ENCODE data around the gene KMT2C. TPM values are rescaled to one million over a fixed set of nuclear protein-coding genes. Genes with fewer than 3 reads are reported as not detected.
"Not testable (repeated sequence)": the region's sequence is repeated elsewhere in the genome, so short reads cannot be mapped to it uniquely, and the experiment has no call there.

Gene KMT2C
- total RNA-seq, 1 donor from 2014 or later, result 101 TPM

- H3K4me3 ChIP-seq, result no peak overlapping the region
- H3K4me1 ChIP-seq, result no peaks in the 10 kb centered on the region
- H3K27me3 ChIP-seq (ENCODE audit: low read depth), result no peaks in the 10 kb centered on the region
- TF ChIP-seq CTCF (IDR thresholded peaks at IDR 0.05), result no peak
- H3K9me3 ChIP-seq, result no peaks in the 10 kb centered on the region
- no peak overlapping the region for H3K27ac ChIP-seq
- H3K36me3 ChIP-seq, result no peaks in the 10 kb centered on the region
- ATAC-seq (no peak), DNase-seq (no peak)
- intact Hi-C loops (cut with DNase I), result no loop called here
These were observed 7.8 kb upstream of the KMT2C start for GRCh38 chr7:152443586-152443985.

- H3K27ac ChIP-seq, result no peak overlapping the region
- peaks cover 1% of the 10 kb centered on the region for H3K4me1 ChIP-seq
- no peak overlapping the region for H3K4me3 ChIP-seq
- no peaks in the 10 kb centered on the region for H3K36me3 ChIP-seq
- H3K9me3 ChIP-seq, result no peaks in the 10 kb centered on the region
- TF ChIP-seq CTCF (IDR thresholded peaks at IDR 0.05), result no peak
- intact Hi-C loops (cut with DNase I), result no loop called here
- no peak for ATAC-seq
- no peaks in the 10 kb centered on the region for H3K27me3 ChIP-seq (ENCODE audit: low read depth)
- no peak for DNase-seq
These were observed 6.6 kb upstream of the KMT2C start for GRCh38 chr7:152442330-152442835.

- DNase-seq; H3K4me3 ChIP-seq; intact Hi-C loops (cut with DNase I); H3K36me3 ChIP-seq; H3K9me3 ChIP-seq; H3K4me1 ChIP-seq; H3K27me3 ChIP-seq (ENCODE audit: low read depth); ATAC-seq; H3K27ac ChIP-seq: not testable (repeated sequence)
These were observed 6.0 kb upstream of the KMT2C start for GRCh38 chr7:152441810-152442209.

GRCh38 chr7:152441168-152441567 is 5.4 kb upstream of the KMT2C start:
- intact Hi-C loops (cut with DNase I); ATAC-seq; H3K9me3 ChIP-seq; DNase-seq; H3K36me3 ChIP-seq; H3K27ac ChIP-seq; H3K27me3 ChIP-seq (ENCODE audit: low read depth); H3K4me3 ChIP-seq; H3K4me1 ChIP-seq: not testable (repeated sequence)

- DNase-seq; H3K9me3 ChIP-seq; H3K27ac ChIP-seq; H3K27me3 ChIP-seq (ENCODE audit: low read depth); intact Hi-C loops (cut with DNase I); ATAC-seq; H3K36me3 ChIP-seq; H3K4me3 ChIP-seq: not testable (repeated sequence)
- H3K4me1 ChIP-seq, result peaks cover 16% of the 10 kb centered on the region
These were observed 2.2 kb upstream of the KMT2C start for GRCh38 chr7:152438017-152438416.

- H3K36me3 ChIP-seq; intact Hi-C loops (cut with DNase I); DNase-seq; H3K9me3 ChIP-seq; ATAC-seq; H3K27me3 ChIP-seq (ENCODE audit: low read depth): not testable (repeated sequence)
- Histone ChIP-seq H3K4me1 (peaks cover 26% of the 10 kb centered on the region), H3K27ac (peak overlapping the region; percentile 93), H3K4me3 (peak overlapping the region; percentile 60)
These were observed 1.2 kb upstream of the KMT2C start for GRCh38 chr7:152436931-152437575.

GRCh38 chr7:152436111-152436930 is 518 bp upstream of the KMT2C start:
- Histone ChIP-seq H3K4me1 (peaks cover 33% of the 10 kb centered on the region), H3K9me3 (no peaks in the 10 kb centered on the region), H3K4me3 (peak overlapping the region; percentile 60), H3K27me3 (ENCODE audit: low read depth) (no peaks in the 10 kb centered on the region), H3K36me3 (no peaks in the 10 kb centered on the region), H3K27ac (peak overlapping the region; percentile 93)
- no peak for TF ChIP-seq CTCF (IDR thresholded peaks at IDR 0.05)
- intact Hi-C loops (cut with DNase I), result no loop called here
- ATAC-seq, result peak; percentile 90 to 97
- DNase-seq, result peak; percentile 94

GRCh38 chr7:152434511-152435383 is 1.1 kb downstream of the KMT2C start:
- peak in 1 of 2 donors; percentile 48 for ATAC-seq
- Histone ChIP-seq H3K27ac (peak overlapping the region; percentile 76), H3K4me1 (peaks cover 33% of the 10 kb centered on the region), H3K4me3 (peak overlapping the region; percentile 77)
- H3K27me3 ChIP-seq (ENCODE audit: low read depth); H3K9me3 ChIP-seq; H3K36me3 ChIP-seq; intact Hi-C loops (cut with DNase I); DNase-seq: not testable (repeated sequence)

Measured in lower lobe of right lung (tissue), 2 donors.